SK-N-SH treated with all-trans-retinoic acid at 6 μM for 48 hours (cell line): Measurements from ENCODE around the gene MC1R.

Experiments used
- ATAC-seq: fragments of 200-7000 bp; cut with Tn5 transposase; 3 replicates; pipeline ENCODE4 v1.9.1; 2020; ENCODE audit warnings: mild to moderate bottlenecking, moderate library complexity
- ARNTL ChIP-seq: fragments of 450-650 bp; formaldehyde crosslinking; IDR thresholded peaks from 2 replicates; pipeline ENCODE4 v1.5.0; 2020; ENCODE audit warnings: low read depth, mild to moderate bottlenecking, moderate library complexity, borderline replicate concordance
- BACH2 ChIP-seq: fragments of 250-450 bp; sonication (Bioruptor Pico); IDR thresholded peaks from 2 replicates; pipeline ENCODE4 v1.9.0; 2021; ENCODE audit warnings: mild to moderate bottlenecking, borderline replicate concordance
- CREB5 ChIP-seq: fragments of 250-450 bp; sonication (Bioruptor Pico); IDR thresholded peaks from 2 replicates; pipeline ENCODE4 v1.5.1; 2020; ENCODE audit warnings: low read depth, mild to moderate bottlenecking, moderate library complexity
- CSDC2 ChIP-seq: fragments of 250-450 bp; sonication (Bioruptor Pico); IDR thresholded peaks from 2 replicates; pipeline ENCODE4 v1.5.0; 2020; ENCODE audit warnings: mild to moderate bottlenecking, moderate library complexity
- CSRNP3 ChIP-seq: fragments of 250-450 bp; sonication (Bioruptor Pico); IDR thresholded peaks from 2 replicates; pipeline ENCODE4 v1.5.1; 2021; ENCODE audit warnings: mild to moderate bottlenecking, moderate library complexity
- ESRRG ChIP-seq: fragments of 250-450 bp; sonication (Bioruptor Pico); IDR thresholded peaks from 2 replicates; pipeline ENCODE4 v1.6.1; 2021; ENCODE audit warnings: mild to moderate bottlenecking
- GLIS3 ChIP-seq: fragments of 250-450 bp; sonication (Bioruptor Pico); IDR thresholded peaks from 2 replicates; pipeline ENCODE4 v1.5.0; 2020; ENCODE audit warnings: mild to moderate bottlenecking, moderate library complexity
- ISL1 ChIP-seq: fragments of 250-450 bp; sonication (Bioruptor Pico); IDR thresholded peaks from 2 replicates; pipeline ENCODE4 v2.1.2; 2022; ENCODE audit warnings: mild to moderate bottlenecking, moderate library complexity
- OSR1 ChIP-seq: fragments of 250-450 bp; sonication (Bioruptor Pico); IDR thresholded peaks from 2 replicates; pipeline ENCODE4 v1.8.0; 2022; ENCODE audit warnings: moderate library complexity, mild to moderate bottlenecking, inconsistent platforms
- POU6F1 ChIP-seq: fragments of 250-450 bp; sonication (Bioruptor Pico); IDR thresholded peaks from 2 replicates; pipeline ENCODE4 v1.8.0; 2021; ENCODE audit warnings: low read depth, mild to moderate bottlenecking, moderate library complexity, borderline replicate concordance
- PPARA ChIP-seq: fragments of 250-450 bp; sonication (Bioruptor Pico); IDR thresholded peaks from 2 replicates; pipeline ENCODE4 v1.5.0; 2020; ENCODE audit warnings: mild to moderate bottlenecking, borderline replicate concordance
- RARB ChIP-seq: fragments of 250-450 bp; sonication (Bioruptor Pico); IDR thresholded peaks from 2 replicates; pipeline ENCODE4 v1.8.0; 2021; ENCODE audit warnings: mild to moderate bottlenecking, moderate library complexity
- TCF4 ChIP-seq: fragments of 250-450 bp; sonication (Bioruptor Pico); IDR thresholded peaks from 2 replicates; pipeline ENCODE4 v1.8.0; 2021; ENCODE audit warnings: mild to moderate bottlenecking, moderate library complexity, borderline replicate concordance
- ZC3H10 ChIP-seq: fragments of 250-450 bp; sonication (Bioruptor Pico); IDR thresholded peaks from 2 replicates; pipeline ENCODE4 v1.5.1; 2021; ENCODE audit warnings: mild to moderate bottlenecking, moderate library complexity
- ZFP30 ChIP-seq: fragments of 450-650 bp; formaldehyde crosslinking; IDR thresholded peaks from 2 replicates; pipeline ENCODE4 v1.5.0; 2022; ENCODE audit warnings: mild to moderate bottlenecking, moderate library complexity
- ZNF565 ChIP-seq: fragments of 450-650 bp; formaldehyde crosslinking; conservative IDR thresholded peaks from 2 replicates; pipeline ENCODE4 v1.5.0; 2020; ENCODE audit warnings: low read depth, mild to moderate bottlenecking, moderate library complexity
- ZNF70 ChIP-seq: fragments of 450-650 bp; formaldehyde crosslinking; IDR thresholded peaks from 2 replicates; pipeline ENCODE4 v1.5.0; 2020; ENCODE audit warnings: mild to moderate bottlenecking, moderate library complexity
- ZNF8 ChIP-seq: fragments of 450-650 bp; formaldehyde crosslinking; IDR thresholded peaks from 2 replicates; pipeline ENCODE4 v1.5.0; 2020; ENCODE audit warnings: mild to moderate bottlenecking, moderate library complexity
- TF ChIP-seq, protein P1 (sequence below): fragments of 250-450 bp; sonication (Bioruptor Pico); IDR thresholded peaks from 2 replicates; pipeline ENCODE4 v1.5.0; 2020; ENCODE audit warnings: mild to moderate bottlenecking, moderate library complexity
- TF ChIP-seq, protein P2 (sequence below): fragments of 250-450 bp; sonication (Bioruptor Pico); IDR thresholded peaks from 2 replicates; pipeline ENCODE4 v1.8.0; 2020; ENCODE audit warnings: mild to moderate bottlenecking, moderate library complexity, borderline replicate concordance

MC1R gene

DNA sequence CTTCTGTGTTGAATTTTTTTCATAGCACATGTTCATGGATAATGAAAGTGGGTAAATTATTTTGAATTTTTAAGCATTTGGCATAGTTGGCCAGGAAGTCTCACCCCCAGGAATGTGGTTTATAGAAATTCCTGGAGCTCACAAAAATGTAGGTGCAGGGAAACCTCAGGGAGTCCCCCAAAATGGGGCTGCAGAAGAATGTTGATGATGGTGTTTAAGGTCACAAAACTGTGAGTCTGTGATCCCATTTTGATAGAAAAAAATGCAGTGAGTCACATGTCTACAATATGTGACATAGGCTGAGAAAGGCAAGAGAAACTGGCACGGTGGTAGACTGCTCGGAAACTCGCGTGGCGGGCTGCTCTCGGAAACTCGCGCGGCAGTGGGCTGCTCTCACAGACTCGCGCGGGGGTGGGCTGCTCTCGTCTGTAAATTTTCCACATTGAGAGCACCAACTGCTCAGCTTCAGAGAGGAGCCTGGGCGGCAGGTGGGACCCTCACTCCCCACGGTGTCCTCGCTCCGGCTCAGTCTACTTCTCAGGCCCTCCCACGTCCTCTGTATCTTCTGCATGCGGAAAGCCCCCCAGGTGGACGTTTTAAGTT, 18.7 kb upstream of the MC1R start:
- TF ChIP-seq, protein P1, sequence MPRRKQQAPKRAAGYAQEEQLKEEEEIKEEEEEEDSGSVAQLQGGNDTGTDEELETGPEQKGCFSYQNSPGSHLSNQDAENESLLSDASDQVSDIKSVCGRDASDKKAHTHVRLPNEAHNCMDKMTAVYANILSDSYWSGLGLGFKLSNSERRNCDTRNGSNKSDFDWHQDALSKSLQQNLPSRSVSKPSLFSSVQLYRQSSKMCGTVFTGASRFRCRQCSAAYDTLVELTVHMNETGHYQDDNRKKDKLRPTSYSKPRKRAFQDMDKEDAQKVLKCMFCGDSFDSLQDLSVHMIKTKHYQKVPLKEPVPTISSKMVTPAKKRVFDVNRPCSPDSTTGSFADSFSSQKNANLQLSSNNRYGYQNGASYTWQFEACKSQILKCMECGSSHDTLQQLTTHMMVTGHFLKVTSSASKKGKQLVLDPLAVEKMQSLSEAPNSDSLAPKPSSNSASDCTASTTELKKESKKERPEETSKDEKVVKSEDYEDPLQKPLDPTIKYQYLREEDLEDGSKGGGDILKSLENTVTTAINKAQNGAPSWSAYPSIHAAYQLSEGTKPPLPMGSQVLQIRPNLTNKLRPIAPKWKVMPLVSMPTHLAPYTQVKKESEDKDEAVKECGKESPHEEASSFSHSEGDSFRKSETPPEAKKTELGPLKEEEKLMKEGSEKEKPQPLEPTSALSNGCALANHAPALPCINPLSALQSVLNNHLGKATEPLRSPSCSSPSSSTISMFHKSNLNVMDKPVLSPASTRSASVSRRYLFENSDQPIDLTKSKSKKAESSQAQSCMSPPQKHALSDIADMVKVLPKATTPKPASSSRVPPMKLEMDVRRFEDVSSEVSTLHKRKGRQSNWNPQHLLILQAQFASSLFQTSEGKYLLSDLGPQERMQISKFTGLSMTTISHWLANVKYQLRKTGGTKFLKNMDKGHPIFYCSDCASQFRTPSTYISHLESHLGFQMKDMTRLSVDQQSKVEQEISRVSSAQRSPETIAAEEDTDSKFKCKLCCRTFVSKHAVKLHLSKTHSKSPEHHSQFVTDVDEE (CRISPR knock-in tag): no peak
- TF ChIP-seq ZFP30 (CRISPR knock-in tag): no peak
- TF ChIP-seq POU6F1: no peak
- no peak for TF ChIP-seq TCF4 (CRISPR knock-in tag)
- no peak for TF ChIP-seq ZNF565
- no peak for TF ChIP-seq ZNF8 (CRISPR knock-in tag)
- TF ChIP-seq CREB5 (CRISPR knock-in tag): no peak
- TF ChIP-seq ZNF70 (CRISPR knock-in tag): no peak
- no peak for TF ChIP-seq BACH2 (CRISPR knock-in tag)
- no peak for TF ChIP-seq OSR1 (CRISPR knock-in tag)
- TF ChIP-seq GLIS3: no peak
- no peak for TF ChIP-seq ESRRG
- TF ChIP-seq CSDC2: no peak
- TF ChIP-seq ARNTL (CRISPR knock-in tag): no peak
- TF ChIP-seq CSRNP3 (CRISPR knock-in tag): no peak
- TF ChIP-seq ISL1: no peak
- no peak for TF ChIP-seq PPARA
- TF ChIP-seq, protein P2, sequence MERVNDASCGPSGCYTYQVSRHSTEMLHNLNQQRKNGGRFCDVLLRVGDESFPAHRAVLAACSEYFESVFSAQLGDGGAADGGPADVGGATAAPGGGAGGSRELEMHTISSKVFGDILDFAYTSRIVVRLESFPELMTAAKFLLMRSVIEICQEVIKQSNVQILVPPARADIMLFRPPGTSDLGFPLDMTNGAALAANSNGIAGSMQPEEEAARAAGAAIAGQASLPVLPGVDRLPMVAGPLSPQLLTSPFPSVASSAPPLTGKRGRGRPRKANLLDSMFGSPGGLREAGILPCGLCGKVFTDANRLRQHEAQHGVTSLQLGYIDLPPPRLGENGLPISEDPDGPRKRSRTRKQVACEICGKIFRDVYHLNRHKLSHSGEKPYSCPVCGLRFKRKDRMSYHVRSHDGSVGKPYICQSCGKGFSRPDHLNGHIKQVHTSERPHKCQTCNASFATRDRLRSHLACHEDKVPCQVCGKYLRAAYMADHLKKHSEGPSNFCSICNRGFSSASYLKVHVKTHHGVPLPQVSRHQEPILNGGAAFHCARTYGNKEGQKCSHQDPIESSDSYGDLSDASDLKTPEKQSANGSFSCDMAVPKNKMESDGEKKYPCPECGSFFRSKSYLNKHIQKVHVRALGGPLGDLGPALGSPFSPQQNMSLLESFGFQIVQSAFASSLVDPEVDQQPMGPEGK: no peak
- TF ChIP-seq RARB: no peak
- TF ChIP-seq ZC3H10 (CRISPR knock-in tag): no peak
- no peak for ATAC-seq

DNA sequence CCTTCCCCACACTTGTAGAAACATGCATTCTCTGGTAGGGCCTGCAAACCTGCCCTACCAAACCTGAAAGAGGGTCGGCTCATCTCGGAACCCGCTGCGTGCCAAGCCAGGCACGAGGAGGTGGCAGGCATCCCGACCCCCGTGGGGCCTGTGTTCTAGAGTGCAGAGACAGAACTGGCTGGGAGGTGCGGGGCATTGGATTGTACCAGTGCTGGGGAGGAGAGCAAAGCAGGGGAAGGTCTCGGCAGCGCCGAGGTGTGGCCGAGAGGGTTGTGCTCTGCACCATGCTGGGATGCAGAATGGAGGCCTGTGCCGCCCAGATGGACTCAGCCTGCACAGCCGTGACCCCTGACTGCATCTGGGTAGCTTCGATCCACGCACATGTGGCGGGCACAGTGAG, 17.8 kb upstream of the MC1R start:
- no peak for ATAC-seq
- TF ChIP-seq CSDC2: no peak
- TF ChIP-seq, protein P1 (CRISPR knock-in tag): no peak
- no peak for TF ChIP-seq TCF4 (CRISPR knock-in tag)
- TF ChIP-seq, protein P2: no peak
- no peak for TF ChIP-seq ESRRG
- no peak for TF ChIP-seq CREB5 (CRISPR knock-in tag)
- no peak for TF ChIP-seq POU6F1
- TF ChIP-seq ZNF8 (CRISPR knock-in tag): no peak
- TF ChIP-seq ZFP30 (CRISPR knock-in tag): no peak
- no peak for TF ChIP-seq ARNTL (CRISPR knock-in tag)
- TF ChIP-seq OSR1 (CRISPR knock-in tag): no peak
